ENCODE data around the gene NANOS2. TPM values are rescaled to one million over a fixed set of nuclear protein-coding genes. Genes with fewer than 3 reads are reported as not detected.

Gene NANOS2
- total RNA-seq, 1 experiment from 2014 or later: not detected

- Histone ChIP-seq H3K36me3 (ENCODE audit: low read depth, low read length) (no peaks in the 10 kb centered on the region), H3F3A (ENCODE audit: low read length, unreplicated experiment) (no peaks in the 10 kb centered on the region), H3K9me2 (replicated peaks; ENCODE audit: low read length) (no peaks in the 10 kb centered on the region), H3K27ac (ENCODE audit: low read length) (no peak overlapping the region), H3K9me3 (ENCODE audit: low read length) (no peaks in the 10 kb centered on the region), H4K20me1 (ENCODE audit: low read length) (no peaks in the 10 kb centered on the region), H3K4me2 (ENCODE audit: low read length) (peak overlapping the region; percentile 93), H3K9ac (ENCODE audit: low read length) (no peak overlapping the region; the same call in 1 of the 2 replicates), H3K4me1 (ENCODE audit: insufficient read depth, low read length) (peaks cover 9% of the 10 kb centered on the region), H3K4me3 (ENCODE audit: low read length) (peak overlapping the region; percentile 85), H3K27me3 (ENCODE audit: low read length) (no peaks in the 10 kb centered on the region), H3K79me2 (ENCODE audit: low read length) (peaks cover 10% of the 10 kb centered on the region; the same call in 1 of the 2 replicates), H2AFZ (ENCODE audit: low read length) (peak overlapping the region; percentile 64)
- ATAC-seq (no peak), DNase-seq (no peak)
- ChIA-PET CTCF (no interaction called here), POLR2A (ENCODE audit: unreplicated experiment) (no interaction called here)
- intact Hi-C loops (cut with micrococcal nuclease): no loop called here
- TF ChIP-seq, protein P1, sequence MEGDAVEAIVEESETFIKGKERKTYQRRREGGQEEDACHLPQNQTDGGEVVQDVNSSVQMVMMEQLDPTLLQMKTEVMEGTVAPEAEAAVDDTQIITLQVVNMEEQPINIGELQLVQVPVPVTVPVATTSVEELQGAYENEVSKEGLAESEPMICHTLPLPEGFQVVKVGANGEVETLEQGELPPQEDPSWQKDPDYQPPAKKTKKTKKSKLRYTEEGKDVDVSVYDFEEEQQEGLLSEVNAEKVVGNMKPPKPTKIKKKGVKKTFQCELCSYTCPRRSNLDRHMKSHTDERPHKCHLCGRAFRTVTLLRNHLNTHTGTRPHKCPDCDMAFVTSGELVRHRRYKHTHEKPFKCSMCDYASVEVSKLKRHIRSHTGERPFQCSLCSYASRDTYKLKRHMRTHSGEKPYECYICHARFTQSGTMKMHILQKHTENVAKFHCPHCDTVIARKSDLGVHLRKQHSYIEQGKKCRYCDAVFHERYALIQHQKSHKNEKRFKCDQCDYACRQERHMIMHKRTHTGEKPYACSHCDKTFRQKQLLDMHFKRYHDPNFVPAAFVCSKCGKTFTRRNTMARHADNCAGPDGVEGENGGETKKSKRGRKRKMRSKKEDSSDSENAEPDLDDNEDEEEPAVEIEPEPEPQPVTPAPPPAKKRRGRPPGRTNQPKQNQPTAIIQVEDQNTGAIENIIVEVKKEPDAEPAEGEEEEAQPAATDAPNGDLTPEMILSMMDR (conservative IDR thresholded peaks at IDR 0.05; ENCODE audit: low read depth, low read length): no peak
- TF ChIP-seq EZH2 (IDR thresholded peaks at IDR 0.05; ENCODE audit: low read length, unreplicated experiment) (no peak), EZH2phosphoT487 (IDR thresholded peaks at IDR 0.05; ENCODE audit: borderline replicate concordance, low read length) (no peak)
- BruUV-seq (replicated peaks): no TSS peak
These were observed 13.1 kb downstream of the NANOS2 start for GRCh38 chr19:45901432-45901911.

GRCh38 chr19:45900738-45901431, 13.7 kb downstream of the NANOS2 start:
- Histone ChIP-seq H3K27ac (ENCODE audit: low read length) (no peak overlapping the region), H3K4me2 (ENCODE audit: low read length) (peak overlapping the region; percentile 93), H3K27me3 (ENCODE audit: low read length) (no peaks in the 10 kb centered on the region), H3K9ac (ENCODE audit: low read length) (no peak overlapping the region), H3F3A (ENCODE audit: low read length, unreplicated experiment) (no peaks in the 10 kb centered on the region), H3K9me2 (replicated peaks; ENCODE audit: low read length) (no peaks in the 10 kb centered on the region), H3K9me3 (ENCODE audit: low read length) (no peaks in the 10 kb centered on the region), H2AFZ (ENCODE audit: low read length) (peak overlapping the region; percentile 64; the same call in 1 of the 2 replicates), H3K4me3 (ENCODE audit: low read length) (peak overlapping the region; percentile 85), H3K4me1 (ENCODE audit: insufficient read depth, low read length) (peaks cover 7% of the 10 kb centered on the region; the same call in 1 of the 2 replicates), H4K20me1 (ENCODE audit: low read length) (no peaks in the 10 kb centered on the region), H3K79me2 (ENCODE audit: low read length) (peaks cover 10% of the 10 kb centered on the region; the same call in 1 of the 2 replicates), H3K36me3 (ENCODE audit: low read depth, low read length) (no peaks in the 10 kb centered on the region)
- ChIA-PET POLR2A (ENCODE audit: unreplicated experiment) (no interaction called here), CTCF (no interaction called here)
- TF ChIP-seq EZH2 (IDR thresholded peaks at IDR 0.05; ENCODE audit: low read length, unreplicated experiment) (no peak), EZH2phosphoT487 (IDR thresholded peaks at IDR 0.05; ENCODE audit: borderline replicate concordance, low read length) (no peak)
- TF ChIP-seq, protein P1 (conservative IDR thresholded peaks at IDR 0.05; ENCODE audit: low read depth, low read length): no peak
- ATAC-seq: no peak
- no TSS peak for BruUV-seq (replicated peaks)
- intact Hi-C loops (cut with micrococcal nuclease): no loop called here
- no peak for DNase-seq
